ENCODE results near the gene EBNA1BP2.
A peak's percentile ranks its signal among the peaks of the same experiment; 100 is the strongest.

The EBNA1BP2 gene

GRCh38 chr1:43153443-43153842, 18.6 kb downstream of the EBNA1BP2 start:
- H3K4me3 ChIP-seq (ENCODE audit: low read depth, low read length), result no peak overlapping the region
- ChIA-PET CTCF (interaction anchor here (1.2 kb wide), 1 partner anchor 240 kb away, joined by 3 read pairs; no protein-coding TSS in a partner anchor), POLR2A (no interaction called here)
- DNase-seq (ENCODE audit: low read depth, low spot score), result no peak
- no peak for TF ChIP-seq CTCF (IDR thresholded peaks at IDR 0.05; ENCODE audit: insufficient read depth, low read length, missing control alignments)

- H3K4me3 ChIP-seq (ENCODE audit: low read depth, low read length), result no peak overlapping the region
- DNase-seq (ENCODE audit: low read depth, low spot score), result no peak
- CTCF ChIA-PET, result interaction anchor here (1.2 to 1.6 kb wide), 2 partner anchors 13 to 239 kb away, joined by 3 to 5 read pairs; no protein-coding TSS in a partner anchor
- no peak for TF ChIP-seq CTCF (IDR thresholded peaks at IDR 0.05; ENCODE audit: insufficient read depth, low read length, missing control alignments)
- POLR2A ChIA-PET, result no interaction called here
Observed at GRCh38 chr1:43152866-43153265, 19.2 kb downstream of the EBNA1BP2 start.

- no peak overlapping the region for H3K4me3 ChIP-seq (ENCODE audit: low read depth, low read length)
- CTCF ChIA-PET, result no interaction called here
- POLR2A ChIA-PET, result no interaction called here
- DNase-seq (ENCODE audit: low read depth, low spot score), result no peak
- no peak for TF ChIP-seq CTCF (IDR thresholded peaks at IDR 0.05; ENCODE audit: insufficient read depth, low read length, missing control alignments)
Observed at GRCh38 chr1:43149889-43150288, 22.2 kb downstream of the EBNA1BP2 start.

GRCh38 chr1:43147625-43148327, 24.3 kb downstream of the EBNA1BP2 start:
- peak overlapping the region; percentile 61 for H3K4me3 ChIP-seq (ENCODE audit: low read depth, low read length)
- TF ChIP-seq CTCF (IDR thresholded peaks at IDR 0.05; ENCODE audit: insufficient read depth, low read length, missing control alignments), result no peak
- POLR2A ChIA-PET, result interaction anchor here (0.6 kb wide), 1 partner anchor 9 kb away, joined by 3 read pairs; no protein-coding TSS in a partner anchor
- CTCF ChIA-PET, result no interaction called here
- DNase-seq (ENCODE audit: low read depth, low spot score), result no peak

GRCh38 chr1:43144237-43144636, 27.9 kb downstream of the EBNA1BP2 start:
- TF ChIP-seq CTCF (IDR thresholded peaks at IDR 0.05; ENCODE audit: insufficient read depth, low read length, missing control alignments), result no peak
- no peak overlapping the region for H3K4me3 ChIP-seq (ENCODE audit: low read depth, low read length)
- CTCF ChIA-PET, result no interaction called here
- peak; percentile 5 for DNase-seq (ENCODE audit: low read depth, low spot score)
- POLR2A ChIA-PET, result no interaction called here

GRCh38 chr1:43143441-43143888, 28.6 kb downstream of the EBNA1BP2 start:
- POLR2A ChIA-PET, result no interaction called here
- no peak for DNase-seq (ENCODE audit: low read depth, low spot score)
- no peak overlapping the region for H3K4me3 ChIP-seq (ENCODE audit: low read depth, low read length)
- peak; percentile 0 for TF ChIP-seq CTCF (IDR thresholded peaks at IDR 0.05; ENCODE audit: insufficient read depth, low read length, missing control alignments)
- CTCF ChIA-PET, result no interaction called here

All from AG04449 (cell line).